COR-L47 (cell line): Measurements from ENCODE around the gene ABCA5.
"Not testable (repeated sequence)": the region's sequence is repeated elsewhere in the genome, so short reads cannot be mapped to it uniquely, and the experiment has no call there.

Experiments used
- DNase-seq: peaks from one replicate; lab custom pipeline; 2025; lab: John Stamatoyannopoulos, UW

ABCA5 gene

DNA sequence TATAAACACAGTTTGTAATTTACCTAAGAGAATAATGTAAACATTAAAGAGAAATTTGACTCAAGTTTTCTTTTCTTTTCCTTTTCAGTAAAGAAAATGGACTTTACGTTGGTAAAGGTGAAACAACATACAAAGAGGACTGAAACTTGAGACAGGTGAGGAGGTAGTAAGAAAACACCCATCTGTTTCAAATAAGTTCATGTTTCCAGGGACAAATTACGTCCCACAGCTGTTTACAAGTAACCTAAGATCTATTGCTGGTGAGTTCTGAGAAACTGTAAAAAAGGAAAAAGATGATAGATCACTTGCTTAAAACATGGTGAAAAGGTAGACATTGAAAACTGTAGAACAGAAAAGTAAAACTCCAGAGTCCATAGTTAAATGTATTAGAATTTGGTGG lies 4.8 kb upstream of the ABCA5 start:
- no peak for DNase-seq

DNA sequence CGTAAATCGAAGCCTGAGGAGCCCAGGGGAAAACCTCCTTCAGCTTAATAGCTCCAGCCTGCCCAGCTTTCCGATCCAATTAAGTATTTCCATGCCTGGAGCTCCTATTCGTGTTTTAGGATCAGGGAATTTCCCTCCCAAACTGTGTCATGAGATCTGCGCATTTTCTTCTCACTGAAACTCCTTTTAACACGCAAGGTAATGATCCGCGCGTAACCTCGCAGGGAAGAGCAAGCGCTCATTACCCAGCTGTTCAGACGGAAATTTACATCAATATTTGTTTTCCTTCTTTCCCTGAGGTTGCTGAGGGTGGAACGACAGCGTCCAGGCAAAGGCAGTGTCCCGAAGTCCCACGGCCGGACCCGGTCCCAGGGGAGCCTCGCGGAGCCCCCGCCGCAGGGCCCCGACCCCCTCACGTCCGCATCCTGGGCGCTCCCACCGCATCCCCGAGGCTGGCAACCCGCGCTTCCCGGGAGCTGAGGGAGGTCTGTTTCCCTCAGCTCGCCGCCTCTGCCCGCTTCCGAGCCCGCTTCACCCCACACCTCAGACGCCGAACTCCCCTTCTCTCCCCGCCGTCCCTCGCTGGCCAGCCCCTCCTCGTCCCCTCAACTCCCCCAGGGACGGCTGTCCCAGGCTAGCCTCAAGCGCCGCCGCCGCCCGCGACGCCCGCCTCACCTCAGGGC lies 415 bp downstream of the ABCA5 start:
- DNase-seq: no peak

DNA sequence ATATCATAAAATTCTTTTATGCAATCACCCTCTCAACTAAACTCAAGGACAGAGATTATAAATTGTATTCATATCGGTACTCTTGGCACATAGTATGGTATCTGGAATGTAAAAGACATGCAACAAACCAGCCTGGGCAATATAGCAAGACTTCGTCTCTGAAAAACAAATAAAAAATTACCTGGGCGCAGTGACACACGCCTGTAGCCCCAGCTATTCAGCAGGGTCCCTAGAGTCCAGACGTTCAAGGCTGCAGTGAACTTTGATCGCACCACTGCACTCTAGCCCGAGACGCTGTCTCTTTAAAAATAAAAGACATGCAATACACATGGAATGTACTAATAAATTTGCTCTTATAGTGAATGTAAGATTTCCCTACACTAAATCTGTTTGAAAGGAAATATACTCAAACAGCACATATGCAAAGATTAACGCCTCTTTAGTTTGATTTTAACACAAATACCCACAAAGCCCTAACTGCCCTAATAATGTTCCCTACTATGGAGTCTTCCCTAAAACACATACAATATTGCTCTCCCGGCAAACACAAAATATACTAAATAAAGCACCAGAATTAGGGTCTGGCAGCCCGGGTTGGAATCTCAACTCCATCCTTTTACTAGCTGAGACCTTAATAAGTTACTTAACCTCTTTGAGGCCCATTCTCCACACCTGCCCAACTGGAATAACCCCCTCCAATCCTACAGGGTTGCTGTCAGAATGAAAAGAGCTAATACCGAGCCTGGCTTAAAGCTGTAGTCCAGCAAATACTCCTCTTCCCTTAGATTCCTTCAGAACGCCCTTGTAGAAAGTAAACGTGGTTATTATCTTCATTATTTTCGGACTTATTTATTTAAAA lies 1.2 kb downstream of the ABCA5 start:
- no peak for DNase-seq

DNA sequence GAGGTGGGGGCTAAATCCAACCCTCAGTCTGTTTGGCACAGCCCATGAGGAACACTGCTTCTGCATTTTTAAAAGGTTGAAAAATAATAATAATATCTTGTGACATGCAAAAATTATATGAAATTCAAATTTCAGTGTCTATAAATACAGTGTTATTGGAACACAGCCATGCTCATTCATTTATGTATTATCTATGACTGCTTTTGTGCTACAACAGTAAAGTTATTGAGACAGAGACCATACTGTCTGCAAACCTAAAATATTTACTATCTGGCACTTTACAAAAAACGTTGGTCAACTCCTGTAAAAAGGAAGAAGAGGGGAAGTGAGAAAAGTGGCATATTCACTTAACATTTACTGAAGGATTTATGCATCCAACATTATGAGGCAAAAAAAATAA lies 3.1 kb downstream of the ABCA5 start:
- no peak for DNase-seq

DNA sequence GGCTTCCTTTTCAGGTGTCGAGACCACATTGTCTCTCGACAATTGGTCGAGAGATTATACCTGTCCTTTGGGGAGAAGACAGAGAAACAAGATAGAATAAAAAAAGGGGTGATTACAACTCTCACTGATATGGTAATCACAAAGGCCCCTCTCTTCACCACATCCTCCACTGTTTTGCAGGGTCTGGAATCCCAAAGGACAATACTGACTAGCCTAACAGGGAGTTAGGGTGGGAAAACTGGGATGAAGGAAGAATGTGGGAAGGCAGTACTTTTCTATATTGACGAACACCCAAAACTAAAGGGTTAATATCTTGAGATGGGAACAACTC lies 6.1 kb downstream of the ABCA5 start:
- DNase-seq: no peak

DNA sequence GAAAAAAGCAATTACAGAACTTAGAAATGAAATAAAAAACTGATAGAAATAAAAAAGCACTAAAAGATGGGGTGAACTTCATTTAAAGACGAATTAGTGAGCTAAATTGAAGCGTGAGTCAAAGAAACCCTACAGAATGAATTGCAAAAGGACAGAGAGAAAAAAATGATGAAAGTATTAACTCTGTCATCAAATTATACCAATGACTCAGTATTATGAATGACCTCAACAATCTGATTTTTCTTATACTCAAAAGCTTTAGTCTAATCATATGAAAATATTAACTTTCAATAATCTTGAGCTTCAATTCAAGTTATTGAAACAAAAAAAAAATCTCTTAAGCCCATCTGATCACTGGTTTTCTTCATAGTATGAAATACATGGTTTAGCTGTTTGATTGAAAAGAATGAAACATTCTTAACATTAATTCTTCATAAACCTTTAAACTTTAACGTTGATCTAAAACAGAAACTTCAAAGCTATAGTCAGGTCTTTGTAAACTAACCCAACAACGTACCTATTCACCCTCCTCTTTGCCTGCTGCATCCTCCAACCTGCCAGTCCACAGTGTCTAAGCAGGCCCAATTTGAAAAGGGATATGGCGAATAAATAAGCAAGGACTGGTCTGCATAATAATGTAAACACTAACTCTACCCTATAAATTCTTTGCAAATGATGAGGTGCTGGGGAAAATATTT lies 6.6 kb downstream of the ABCA5 start:
- DNase-seq: no peak

DNA sequence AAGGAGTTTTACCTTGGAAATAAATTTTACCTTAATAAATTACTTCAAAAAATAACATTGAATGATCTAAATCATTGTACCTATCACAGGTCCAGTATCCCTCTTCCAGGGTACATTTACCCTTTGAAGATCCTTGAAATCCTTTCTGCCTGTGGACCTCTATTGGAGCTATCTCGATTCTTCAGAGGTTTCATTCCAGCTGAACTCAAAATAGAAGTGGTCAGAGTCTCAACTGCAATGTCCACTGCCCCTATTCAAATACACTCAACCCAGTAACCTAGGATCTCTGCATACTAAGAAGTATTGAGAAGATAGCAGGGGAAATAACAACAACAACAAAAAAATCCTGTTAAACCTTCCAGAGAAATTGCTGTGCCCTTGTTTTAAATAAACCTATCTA lies 9.3 kb downstream of the ABCA5 start:
- no peak for DNase-seq

DNA sequence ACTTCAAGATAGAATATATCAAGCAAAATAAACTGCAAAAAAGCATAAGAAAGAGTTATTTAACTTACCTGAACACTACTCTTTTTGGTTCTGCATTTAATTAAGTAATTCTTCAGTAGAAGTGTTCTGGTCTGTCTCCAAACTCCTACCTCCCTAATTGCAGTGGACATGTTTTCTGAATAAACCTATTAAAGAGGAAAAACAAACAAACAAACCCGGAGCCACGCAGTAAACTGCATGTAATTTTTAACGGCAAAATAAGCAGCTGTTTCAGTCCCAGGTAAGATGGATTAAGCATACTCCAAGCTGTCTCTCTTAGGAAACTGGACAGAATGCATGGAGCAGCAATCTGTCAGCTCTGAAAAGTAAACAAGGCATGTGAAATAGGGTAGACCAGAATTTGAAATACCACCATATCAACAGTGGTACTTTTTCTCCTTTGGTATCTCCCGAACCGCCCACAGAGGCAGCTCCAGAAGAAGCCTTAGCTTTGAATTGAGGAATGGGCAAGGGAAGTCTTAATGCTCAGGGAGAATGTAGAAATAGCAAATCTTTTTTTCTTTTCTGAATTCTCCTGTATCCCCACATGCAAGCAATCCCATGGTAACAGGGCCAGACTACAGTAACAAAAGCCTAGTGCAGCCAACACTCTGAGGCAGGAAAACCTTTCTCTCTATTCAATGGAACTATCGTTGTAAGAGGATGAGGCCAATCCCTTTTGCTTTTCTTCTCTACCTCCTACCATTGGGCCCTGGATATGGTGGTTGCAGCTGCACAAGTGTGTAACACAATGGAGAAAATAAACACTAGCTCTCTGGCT lies 12.5 kb downstream of the ABCA5 start:
- peak; percentile 4 for DNase-seq

DNA sequence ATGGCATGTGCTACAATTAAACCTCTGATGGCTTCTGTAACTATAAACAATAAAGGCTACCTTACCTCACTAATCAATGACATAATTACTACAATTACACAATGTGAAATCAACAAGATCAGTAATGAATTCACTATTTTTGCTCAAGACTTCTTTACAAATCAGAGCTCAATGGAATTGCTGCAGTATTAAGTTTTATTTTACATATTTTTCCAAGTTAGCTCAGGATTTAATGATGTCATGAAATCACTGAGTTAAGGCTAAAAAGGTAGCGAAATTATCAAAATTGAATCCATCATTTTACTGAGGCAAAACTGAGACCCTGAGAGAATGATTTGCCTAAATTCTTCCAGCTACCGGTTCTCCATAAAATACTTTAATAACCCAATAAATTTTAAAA lies 21.8 kb downstream of the ABCA5 start:
- no peak for DNase-seq

DNA sequence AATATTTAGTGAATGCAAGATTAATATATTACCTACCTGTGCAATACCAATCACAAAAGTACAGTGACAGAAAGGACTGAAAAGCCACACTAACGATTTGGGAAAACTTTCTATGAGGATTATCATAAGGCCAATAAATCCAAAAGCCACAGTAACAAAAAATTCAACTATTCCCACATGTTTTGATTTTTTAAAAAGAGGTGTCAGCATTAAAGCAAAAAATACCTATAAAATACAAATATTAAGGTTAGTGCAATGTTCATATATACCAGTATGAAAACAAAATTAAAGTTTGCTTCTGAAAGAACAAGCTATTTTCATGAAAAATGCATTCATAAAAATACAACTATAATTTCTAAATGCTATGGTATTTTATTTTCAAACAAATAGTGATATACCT lies 24.3 kb downstream of the ABCA5 start:
- DNase-seq: no peak

DNA sequence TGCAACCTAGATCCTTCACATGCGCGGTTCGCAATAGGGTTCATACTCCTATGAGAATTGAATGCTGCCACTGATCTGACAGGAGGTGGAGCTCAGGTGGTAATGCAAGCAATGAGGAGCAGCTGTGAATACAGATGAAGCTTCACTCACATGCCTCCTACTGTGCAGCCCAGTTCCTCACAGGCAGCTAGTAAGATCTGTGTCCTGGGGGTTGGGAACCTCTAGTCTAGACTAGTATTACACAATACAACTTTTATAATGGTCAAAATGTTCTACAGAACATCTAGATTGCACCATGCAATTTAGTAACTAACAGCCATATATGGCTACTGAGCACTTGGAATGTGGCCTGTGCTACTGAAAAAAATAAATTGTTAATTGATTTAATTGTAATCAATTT lies 26.7 kb downstream of the ABCA5 start:
- no peak for DNase-seq

DNA sequence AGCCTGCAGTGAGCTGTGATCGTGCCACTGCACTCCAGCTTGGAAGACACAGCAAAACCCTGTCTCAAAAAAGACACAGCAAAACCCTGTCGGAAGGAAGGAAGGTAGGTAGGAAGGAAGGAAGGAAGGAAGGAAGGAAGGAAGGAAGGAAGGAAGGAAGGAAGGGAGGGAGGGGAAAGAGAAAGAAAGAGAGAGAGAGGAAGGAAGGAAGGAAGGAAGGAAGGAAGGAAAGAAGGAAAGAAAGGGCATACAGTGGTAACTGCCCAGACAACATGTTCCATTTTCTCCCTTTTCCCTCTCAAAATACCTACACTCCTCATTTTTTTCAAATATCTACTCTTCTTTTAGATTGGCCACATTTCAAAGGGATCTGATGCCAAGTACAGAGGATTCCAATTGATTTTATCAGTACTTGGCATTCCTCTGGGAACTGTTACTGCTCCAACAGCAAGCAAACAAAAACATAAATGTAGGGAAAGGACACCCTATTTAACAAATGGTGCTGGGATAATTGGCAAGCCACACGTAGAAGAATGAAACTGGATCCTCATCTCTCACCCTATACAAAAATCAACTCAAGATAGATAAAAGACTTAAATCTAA lies 28.7 kb downstream of the ABCA5 start:
- DNase-seq: not testable (repeated sequence)

DNA sequence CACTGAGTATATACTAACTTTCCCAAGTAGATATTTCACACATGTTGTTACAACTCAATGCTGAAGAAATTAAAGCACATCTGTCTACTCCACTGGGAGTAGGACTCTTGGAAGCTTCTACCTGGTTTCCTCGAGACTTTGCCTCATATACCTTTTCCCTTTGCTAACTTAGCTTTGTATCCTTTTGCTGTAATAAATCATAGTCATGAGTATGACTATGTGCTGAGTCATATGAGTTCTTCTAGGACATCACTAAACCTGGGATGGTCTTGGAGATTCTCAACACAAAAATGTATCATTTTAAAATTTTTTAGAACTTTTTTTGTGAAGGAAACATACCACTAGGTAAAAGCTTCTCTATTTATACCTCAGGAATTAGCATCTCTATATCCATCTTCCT lies 39.8 kb downstream of the ABCA5 start:
- DNase-seq: no peak

DNA sequence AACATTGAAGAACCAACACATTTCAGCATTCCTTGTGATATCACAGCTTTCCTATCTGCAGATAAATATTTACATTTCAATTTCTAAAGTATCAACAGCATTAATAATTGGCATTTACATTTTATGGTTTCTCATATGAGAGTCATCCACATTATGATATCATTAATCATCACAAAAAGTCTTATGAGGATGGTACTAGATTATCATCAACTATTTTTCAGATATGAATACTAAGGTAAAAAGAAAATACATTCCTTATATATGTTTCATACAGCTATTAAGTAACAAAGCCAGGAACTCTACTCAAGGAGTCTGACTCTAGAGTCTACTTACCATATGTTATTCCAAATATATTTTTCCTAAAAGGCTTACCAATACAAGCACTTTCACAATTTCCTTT lies 40.7 kb downstream of the ABCA5 start:
- DNase-seq: no peak

DNA sequence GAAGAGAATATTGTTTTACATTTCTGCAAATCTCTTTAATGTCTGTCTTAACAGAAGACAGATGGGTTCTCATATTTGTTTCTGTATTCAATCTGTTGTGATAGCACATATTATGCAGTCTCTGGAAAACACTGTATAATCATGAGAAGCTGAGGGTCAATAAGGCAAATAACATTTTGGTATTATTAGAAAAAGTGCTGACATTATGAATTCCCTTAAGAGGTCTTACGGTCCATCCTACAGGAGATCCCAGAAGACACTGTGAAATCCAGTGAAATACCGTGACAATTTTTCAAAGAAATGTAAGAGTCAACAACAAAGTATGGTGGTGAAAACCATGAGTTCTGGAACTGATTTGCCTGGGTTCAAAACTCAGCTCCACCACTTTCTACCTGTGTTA lies 42.3 kb downstream of the ABCA5 start:
- no peak for DNase-seq

DNA sequence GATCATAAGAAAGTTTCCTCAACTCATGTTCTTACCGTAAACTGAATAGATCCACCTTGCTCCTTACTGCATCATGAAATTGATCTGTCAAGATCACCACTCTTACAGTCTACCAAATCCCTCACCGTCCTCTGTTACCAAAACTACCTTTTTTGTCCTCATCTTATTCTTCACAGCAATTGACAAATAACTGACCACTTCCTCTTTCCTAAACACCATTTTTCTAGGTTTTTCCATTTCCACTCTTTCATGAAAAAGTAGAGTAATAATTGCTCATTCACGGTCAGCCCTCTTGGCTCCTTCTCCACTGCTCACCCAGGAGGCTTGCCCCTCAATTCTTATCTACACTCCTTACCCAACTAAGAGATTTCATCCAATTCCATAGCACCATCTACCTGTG lies 44.9 kb downstream of the ABCA5 start:
- no peak for DNase-seq

DNA sequence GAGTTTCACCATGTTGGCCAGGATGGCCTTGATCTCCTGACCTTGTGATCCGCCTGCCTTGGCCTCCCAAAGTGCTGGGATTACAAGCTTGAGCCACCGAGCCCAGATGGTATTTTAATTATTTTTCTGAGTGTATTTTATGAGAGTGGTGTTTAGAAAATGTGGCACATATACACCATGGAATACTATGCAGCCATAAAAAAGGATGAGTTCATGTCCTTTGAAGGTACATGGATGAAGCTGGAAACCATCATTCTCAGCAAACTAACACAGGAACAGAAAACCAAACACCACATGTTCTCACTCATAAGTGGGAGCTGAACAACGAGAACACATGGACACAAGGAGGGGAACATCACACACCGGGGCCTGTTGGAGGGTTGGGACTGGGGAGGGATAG lies 50.7 kb downstream of the ABCA5 start:
- DNase-seq: not testable (repeated sequence)

DNA sequence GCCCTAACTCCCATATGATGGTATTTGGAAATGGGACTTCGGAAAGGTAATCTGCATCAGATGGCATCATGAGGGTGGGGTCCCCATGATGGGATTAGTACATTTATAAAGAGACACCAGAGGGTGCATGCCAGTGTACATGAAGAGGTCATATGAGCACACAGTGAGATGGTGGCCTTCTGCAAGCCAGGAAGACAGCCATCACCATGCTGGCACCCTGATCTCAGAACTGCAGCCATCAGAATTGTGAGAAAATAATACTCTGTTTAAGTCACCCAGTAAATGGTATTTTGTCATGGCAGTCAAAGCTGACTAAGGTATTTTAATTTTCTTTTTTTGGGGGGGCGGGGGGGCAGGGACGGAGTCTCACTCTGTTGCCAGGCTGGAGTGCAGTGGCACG lies 51.2 kb downstream of the ABCA5 start:
- DNase-seq: no peak

DNA sequence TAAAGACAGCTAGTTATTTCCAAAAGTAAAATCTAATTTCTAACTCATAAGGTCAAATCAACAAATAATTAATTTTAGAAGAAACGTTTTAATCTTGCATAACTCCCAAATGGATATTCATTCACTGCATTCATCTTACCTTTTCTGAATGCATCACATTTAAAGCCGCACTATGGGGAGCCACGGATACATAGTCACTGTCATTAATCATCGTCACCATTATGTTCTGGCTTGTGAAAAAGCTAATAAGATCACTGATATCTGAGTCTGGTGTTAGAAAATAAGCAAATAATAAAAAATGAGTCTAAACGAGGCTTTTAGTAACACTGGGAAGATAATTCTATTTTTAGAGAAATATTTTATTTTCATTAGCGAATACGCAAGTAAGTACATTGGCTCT lies 55.9 kb downstream of the ABCA5 start:
- no peak for DNase-seq

DNA sequence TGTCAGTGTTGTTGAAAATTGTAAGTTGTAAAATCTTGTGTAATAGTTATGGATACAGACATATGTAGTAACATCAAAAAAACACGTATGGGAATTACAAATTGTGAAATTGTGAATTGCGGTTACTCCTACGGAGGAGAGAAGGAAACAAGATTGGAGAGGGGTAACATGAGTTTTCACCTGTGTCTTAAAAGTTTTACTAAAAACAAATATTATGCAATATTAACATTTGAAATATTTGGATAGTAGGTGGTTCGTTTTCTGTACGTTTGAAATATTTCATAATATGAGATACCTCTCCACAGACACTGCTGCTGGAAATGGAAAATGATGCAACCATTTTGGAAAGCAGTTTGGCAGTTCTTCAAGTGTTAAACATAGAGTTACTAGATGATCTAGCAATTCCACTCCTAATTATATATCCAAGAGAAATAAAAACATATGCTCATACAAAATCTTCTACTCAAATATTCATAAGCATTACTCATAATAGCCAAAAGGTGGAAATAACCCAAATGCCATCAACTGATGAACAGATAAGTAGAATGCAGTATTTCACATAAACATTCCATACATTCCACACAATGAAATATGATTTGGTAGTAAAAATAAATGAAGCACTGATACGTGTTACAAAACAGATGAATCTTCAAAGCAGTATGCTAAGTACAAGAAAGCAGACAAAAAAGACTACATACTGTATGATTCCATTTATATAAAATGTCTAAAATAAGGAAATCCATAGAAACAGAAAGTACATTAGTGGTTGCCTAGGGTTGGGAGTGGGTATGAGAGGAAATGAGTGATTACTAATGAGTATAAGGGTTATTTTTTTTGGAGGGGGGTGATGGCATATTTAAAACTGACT lies 57.6 kb downstream of the ABCA5 start:
- no peak for DNase-seq

DNA sequence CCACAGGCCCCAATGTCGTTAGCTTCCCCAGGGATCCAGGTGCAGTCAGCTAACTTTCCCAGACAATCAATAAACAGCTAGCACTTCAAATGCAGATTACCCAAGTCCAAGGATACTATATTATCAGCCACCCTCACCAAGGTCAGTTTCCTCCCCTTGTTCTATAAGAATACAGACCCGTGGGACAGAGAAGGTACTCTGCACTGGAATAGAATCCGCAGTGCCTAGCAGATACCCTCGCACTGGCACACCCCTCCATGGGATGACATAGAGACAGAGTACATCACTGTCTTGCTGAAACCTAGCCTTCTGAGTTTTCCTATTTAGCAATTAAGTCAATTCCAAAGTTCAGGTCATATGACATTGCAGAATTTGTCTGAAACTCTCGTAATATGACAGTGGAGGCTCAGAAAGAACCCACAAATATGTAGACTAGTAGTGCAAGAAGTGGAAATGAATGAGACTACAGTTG lies 58.4 kb downstream of the ABCA5 start:
- no peak for DNase-seq
